NCI-H187 (cell line): Measurements from ENCODE around the gene INPP4B.

ENCODE experiments used
- DNase-seq, 2 experiments: peaks; one replicate each; lab custom pipeline; 2025; lab: John Stamatoyannopoulos, UW

The INPP4B gene

DNA sequence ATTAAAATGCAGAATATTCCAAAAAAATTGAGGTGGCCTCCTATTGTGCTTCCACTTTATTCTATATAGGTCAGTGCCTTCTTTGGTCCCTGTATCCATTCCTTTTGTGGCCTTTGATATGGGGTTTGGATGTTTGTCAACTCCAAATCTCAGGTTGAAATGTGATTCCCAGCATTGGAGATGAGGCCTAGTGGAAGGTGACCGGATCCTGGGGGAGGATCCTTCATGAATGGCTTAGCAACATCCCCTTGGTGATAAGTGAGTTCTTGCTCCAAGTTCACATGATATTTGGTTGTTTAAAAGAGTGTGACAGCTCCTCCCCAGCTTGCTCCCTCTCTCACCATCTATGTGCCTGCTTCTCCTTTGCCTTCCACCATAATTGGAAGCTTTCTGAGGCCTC lies 380.6 kb downstream of the INPP4B start:
- DNase-seq, result no peak

DNA sequence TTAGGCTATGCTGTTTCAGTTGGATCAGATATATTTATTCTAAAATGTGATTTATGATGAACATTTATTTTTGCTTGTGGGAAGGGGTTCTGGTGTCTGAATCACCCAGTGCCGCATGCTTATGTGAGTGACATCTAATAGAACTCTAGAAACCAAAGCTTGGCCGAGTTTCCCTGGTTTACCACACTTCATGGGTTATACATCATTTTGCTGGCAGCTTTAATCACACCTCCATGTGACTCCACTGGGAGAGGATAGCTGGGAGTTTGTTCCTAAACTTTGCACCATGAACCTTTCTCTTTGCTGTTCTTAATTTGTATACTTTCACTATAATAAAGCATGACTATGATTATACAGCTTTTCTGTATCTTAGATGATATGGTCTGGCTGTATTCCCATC lies 382.9 kb downstream of the INPP4B start:
- no peak for DNase-seq

DNA sequence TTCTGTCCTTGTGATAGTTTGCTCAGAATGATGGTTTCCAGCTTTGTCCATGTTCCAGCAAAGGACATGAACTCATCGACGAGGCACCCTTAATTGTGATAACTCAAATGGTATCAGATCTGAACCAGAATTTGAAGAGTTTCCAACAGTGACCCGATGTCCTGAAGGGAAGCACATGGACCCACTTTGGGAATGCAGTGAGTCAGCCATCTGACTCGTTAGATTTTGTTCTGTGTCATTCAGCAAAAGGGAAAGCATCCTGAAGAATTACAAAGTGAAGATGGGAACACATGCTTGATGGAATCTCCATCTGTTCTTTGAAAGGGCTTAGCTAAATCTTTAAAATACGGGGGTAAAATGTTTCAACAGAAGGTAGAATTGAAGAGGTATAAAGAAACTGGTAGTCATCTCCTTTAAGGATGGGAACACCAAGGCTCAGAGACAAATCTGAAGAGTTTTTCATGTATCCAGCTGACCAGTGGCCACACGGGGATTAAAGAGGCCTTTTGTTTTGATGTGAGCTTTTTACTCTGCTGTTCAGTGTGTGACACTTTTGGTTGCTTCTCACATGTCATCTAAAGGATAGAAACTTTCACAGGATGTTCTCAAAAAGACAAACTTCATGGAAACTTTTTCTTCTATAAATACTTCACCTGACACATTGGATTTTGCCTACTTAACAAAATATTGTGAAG lies 393.8 kb downstream of the INPP4B start:
- DNase-seq, result no peak

DNA sequence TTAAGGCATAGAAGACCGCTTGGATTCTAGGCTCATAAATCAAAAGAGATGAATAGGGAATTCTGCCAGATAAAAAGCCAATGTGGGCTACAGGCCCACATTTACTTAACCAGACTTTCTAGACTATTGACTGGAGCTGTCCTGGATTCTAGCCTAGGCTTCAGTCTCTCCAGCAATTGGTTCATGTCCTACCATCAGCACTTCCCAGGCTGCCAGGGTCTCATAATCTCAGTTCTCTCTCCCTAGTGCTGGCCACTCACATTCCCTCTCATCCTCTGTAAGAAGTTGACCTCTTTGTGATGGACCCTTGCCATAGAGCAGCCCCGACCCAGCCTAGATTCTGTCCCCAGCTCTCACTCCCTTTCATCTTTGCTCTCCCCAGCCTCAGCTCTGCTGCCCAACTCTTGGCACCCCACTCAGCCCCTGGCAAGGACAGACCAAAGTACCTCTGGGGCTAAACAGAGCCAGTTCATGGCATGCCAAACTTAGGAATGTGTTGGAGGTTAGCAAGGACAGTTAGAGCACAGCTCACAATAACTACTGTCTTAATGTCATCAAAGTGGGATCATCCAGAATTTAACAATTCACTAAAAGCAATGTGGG lies 396.2 kb downstream of the INPP4B start:
- DNase-seq, result no peak

DNA sequence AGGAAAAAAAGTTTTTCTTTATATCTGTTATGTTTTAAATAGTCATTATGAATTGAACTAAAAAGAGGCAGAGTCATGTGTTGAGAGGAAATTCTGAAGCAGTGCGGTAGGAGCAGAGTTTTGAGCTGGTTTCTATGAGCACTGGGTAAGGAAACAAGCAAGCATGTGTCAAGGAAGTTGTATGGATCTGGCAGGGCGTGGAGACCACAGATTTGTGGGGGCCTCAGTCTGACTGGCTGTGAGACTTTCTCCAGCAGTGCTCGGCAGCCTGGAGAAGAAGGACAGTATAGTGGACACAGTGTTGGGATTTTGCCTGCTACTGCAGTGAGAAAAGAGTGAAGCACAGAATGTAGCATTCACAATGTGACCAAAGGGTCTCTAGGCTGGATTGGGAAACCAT lies 399.1 kb downstream of the INPP4B start:
- DNase-seq, result no peak

DNA sequence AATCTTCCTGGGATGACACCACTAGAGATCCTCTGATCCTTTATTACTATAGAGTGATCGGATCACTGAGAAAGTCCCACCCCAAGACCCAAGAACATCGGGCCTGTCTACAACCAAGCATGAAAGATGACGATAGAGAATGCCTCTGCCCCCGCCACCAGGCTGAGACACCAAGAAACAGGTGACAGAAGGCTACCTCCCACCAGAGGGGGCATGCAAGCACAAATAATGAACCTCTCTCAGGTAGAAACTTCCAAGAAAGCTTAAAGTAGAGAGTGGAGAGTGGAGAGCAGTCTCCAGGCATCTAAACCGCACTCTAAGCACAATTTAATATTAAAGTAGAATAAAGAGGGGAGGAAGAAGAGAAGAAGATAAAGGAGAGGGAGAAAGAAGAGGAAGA lies 402.6 kb downstream of the INPP4B start:
- no peak for DNase-seq

DNA sequence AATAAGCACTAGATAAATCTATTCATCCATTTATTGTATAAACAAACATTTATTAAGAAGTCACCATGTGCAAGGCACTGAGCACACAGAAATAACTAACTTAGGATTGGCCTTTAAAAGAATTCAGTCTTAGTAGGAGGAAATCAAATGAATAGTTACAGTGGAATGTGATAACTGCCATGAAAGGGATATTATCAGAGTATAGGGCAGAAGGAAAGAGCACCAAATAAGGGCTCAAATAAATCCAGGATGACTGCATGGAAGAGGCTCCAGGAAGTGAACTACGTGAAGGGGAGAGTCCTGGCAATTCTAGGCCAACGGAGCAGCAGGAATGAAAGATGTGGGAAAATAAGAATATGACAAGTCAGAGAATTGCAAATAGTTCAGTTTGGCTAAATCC lies 406.0 kb downstream of the INPP4B start:
- DNase-seq, result no peak

DNA sequence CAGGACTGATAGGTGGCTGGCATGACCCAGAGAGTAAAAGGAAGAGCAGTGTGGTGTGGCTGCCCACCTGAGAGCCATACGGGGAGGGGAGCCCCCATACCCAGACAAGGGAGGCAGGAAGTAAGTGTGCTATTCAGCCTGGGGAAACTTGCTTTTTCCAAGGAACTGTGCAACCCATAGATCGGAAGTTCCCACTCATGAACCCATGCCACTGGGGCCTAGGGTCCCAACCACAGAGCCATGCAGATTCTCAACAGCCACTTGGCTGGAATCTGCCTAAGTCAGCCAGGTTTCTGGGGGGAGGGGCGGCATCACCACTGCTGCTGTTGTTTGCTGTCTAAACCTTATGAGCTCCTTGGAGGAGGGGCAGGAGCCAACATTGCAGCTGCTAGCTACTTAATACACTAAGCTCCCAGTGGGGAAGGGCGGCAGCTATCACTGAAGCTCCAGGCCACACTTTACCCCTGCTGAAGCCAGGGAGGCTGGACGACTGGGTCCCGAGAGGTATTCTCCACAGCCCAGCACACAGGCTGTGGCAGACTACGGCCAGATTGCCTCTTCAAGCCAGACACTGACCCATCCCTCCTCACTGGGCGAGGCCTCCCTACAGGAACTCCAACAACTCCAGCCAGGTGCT lies 410.4 kb downstream of the INPP4B start:
- no peak for DNase-seq

DNA sequence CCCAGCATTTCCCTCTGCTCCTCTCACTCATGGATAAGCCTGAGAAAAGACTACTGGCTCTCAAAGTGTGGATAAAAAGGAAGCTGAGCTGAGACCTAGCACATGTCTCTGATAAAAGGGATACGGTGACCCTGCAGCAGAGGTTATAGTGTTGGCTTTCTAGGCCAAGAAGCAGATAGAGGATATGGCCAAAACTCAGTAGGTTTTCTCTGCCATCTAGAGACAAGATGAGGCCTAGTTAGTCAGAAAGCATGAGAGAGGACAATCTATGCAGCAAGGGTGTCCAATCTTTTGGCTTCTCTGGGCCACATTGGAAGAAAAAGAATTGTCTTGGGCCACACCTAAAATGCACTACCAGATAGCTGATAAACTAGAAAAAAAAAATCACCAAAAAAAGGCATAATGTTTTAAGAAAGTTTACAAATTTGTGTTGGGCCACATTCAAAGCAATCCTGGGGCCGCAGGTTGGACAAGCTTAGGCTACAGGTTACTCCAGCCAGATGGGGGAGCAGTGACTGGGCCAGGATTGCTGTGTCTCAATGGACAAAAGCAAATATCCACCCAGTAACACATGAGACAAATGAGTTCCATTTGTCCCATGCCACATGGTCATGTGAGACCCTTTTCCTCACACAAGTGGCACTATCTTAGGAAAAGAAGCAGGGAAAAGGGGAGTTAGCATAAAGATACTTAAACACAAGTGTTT lies 411.4 kb downstream of the INPP4B start:
- DNase-seq, result no peak

DNA sequence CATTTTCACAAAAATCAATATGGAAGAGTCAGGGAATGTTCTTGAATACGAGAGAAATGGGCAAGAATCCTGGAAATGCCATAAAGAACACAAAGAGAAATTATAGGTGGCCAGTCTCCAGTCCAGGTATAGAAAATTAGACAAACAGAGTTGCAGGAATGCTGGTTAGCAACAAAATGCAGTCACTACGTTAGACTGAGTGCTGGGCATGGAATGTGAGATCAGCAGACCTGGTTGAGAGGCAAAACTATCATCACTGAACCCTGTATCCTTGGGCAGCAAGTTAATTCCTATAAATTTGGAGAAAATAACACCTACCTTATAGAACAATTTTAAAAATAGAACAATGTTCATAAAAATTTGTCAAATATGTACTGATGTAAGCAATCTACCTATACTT lies 417.4 kb downstream of the INPP4B start:
- no peak for DNase-seq

DNA sequence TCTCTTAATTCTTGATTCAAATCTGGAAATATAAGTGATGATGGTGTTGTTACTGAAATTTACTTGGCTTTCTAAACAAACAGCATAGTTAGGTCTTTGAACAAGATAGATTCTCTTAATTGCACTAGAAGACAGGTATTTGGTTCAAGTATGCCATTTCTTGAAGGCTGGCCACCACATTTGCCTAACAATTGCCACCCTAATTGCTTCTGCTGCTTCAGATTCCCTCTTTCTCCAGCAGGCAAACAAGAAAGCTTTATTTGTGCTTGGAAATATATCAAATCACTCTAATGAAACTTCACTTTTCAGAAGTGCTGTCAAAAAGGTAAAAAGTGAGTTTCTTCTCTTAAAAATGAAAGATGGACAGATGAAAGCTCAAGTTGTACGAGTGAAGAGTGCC lies 418.6 kb downstream of the INPP4B start:
- no peak for DNase-seq

DNA sequence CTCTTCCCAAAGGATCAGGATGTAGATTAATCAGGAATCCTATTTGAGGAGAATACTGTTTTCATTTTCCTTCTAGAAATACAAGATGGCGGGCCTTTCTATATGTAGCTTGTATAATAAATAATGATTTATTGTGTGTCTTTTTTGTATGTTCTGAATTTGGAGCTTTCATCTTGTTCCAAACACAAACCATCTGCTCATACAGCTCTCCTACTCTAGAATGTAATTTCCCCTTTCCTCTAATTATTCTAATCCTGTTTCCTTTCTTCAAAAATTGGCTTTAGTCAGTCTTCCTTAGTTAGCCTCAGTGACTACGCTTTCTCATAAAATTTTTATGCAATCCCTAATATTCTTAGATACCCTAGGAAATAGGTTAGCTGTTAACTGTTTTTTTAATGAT lies 422.2 kb downstream of the INPP4B start:
- DNase-seq, result no peak

DNA sequence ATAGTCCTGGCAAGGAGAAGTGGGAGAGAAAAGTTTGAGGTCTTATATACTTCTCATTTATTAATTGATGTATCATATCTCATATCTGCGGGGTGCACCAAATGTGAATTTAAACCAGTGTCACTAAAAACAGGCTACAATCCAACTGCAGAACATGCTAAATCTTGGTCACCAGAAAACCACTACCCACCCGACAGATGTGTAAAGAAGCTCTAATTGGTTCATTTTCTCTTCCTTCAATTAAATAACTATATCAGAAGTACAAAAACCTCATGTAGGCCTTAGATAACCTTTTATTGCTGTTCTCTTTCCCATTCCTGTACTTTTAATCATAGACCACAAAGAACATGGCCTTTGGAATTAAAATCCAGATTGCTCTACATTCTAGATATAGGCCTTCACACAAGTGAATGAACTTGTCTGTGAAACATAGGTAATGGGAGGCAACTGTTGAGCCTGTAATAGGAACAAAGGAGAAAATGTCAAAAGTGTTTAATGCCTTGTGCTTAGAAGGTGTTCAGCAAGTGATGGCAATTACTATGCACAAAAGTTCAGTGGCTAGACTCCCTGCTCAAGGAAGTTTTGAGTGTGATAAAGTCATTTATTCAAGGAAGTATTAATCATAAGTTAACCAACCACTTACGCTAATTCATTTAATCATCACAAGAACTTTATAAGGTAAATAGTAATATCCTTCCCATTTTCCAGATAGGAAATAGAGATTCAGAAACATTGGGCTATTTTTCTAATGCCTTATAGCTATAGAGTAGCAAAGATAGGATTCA lies 425.6 kb downstream of the INPP4B start:
- no peak for DNase-seq

DNA sequence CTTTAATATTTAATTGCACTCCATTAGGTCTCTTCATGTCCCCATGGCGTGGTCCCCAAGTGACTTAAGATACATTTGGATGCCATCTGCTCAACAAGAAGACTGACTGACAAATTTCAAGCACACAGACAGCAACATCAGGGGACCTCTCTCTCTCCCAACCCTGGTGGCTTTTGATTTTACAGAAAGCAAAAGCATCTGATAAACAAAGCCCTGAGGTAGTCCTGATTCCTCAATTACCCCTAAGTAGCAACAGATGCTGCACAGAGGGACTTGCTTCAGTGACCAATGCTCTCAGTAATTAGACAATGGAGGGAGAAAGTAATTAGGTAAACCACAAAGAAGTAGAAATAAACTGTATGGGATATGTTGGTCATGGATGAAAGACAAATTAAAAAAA lies 426.4 kb downstream of the INPP4B start:
- DNase-seq, result no peak

DNA sequence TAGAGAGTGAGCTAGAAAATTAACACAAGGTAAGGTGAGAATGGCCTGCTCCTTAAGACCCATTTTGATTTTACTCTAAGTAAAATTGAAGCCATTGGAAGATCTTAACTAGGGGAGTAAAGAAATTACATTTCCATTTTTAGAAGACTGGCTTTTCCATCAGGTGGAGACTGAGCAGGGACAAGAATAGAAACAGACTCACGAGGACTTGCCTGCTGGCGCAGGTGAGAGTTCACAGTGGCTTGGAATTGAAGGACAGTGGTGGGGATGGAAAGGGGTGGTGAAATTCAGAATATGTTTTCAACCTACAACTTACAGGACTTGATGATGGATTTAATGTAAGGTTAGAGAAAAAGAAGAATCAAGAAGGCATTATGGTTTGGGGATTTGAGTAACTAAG lies 427.4 kb downstream of the INPP4B start:
- DNase-seq, result no peak

DNA sequence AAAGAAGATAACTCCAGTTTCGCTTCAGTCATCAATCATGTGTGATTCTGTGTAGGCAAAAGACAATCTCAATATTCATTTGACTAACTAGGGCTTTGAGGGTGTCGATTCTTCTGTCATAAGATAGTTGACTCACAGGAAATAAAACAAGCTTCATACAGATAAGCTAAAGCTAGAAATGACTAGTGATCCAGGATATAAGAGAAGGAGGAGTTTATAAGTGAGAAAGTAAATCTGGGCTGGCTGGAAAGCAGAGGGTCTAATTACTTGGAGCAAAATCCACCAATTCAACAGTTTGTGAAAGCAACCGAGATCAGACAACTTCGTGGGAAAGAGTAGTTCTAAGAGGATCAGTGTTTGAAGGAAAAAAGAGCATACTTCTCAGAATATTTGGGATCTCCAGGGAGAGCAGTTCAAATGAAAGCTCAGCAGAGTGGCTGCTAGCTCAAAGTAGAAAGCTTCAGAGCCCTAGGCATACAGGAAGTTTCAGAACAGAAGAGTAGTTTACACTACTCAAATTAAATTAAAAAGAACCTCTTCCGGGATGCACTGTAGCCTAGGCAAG lies 429.3 kb downstream of the INPP4B start:
- no peak for DNase-seq

DNA sequence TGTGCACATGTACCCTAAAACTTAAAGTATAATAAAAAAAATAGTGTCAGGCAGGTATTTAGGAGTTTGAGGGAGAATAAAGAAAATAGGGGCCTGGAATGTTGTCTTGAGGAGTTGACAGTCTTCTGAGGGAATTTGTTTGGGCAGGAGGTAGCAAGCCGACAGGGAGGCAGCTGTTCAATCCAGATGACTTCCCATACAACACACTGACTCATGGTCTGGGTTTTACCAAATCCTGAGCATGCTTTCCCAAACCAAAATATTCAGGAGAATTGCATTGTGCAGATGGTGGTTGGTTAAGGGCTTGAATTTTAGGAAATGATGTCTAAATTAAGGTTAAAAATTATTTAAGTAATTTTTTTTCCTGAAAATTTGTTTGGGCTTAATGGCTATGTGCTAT lies 430.0 kb downstream of the INPP4B start:
- DNase-seq, result no peak

DNA sequence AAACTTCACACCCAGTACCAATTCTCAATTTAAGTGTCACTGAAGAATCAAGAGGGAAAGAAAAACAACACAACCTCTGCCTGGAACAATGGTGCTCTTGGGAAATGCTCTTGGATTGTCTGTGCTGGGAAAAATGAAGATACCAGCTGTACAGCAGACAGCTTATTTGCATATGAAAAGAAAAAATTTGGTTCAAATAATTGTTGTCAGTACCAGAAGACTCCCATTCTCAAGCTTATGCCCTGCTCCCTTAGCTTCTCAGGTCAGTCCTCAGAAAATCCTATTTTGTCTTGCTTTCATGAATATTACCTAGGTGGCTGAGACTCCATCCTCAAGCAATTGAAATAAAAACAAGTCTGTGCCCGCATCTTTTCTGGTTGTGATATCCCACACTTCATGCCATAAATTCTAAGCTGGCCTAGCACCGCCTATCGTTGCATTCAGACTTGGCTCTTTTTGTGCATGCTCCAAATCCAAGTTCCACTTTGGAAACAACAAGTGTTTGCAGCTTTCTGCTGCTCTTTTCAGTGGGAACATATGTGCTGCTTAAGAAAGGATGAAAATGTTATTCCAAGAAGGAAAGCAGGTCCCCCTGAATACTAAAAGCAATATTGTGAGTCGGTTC lies 431.6 kb downstream of the INPP4B start:
- DNase-seq, result no peak

DNA sequence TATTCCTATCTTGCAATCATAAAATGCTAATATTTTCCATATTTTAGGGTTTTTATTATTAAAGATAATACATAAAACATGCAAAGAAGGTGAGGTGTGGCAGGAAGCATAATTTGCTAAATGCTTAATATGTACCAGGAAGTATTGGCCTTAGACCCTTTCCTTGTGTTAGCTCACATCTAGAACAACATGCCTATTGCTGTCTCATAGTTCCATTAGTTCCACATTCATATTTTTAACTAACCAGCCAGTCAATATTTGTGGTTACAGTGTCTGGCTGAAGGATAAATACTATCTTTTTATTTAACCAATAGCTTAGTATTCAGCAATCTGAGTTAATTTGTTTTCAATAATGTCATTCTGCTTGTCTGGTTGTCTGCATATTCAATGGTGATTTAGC lies 432.6 kb downstream of the INPP4B start:
- no peak for DNase-seq

DNA sequence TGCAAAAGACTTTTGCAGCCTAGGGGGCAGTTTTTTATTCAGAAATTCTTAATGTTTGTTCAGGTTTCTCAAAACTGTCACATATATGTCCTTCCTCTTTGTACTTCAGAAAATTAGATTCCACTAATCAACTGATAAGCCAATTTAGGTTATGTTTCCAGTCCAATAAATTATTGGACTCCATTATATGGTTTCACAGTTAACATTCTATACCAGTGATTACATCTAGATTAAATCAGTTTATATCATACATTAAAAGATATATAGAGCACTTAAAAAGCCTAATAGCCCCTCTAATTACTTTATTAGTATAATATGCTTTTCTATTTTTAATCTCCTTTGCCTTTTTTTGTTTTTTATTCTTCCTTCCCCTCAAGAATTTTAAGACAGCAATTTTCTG lies 434.1 kb downstream of the INPP4B start:
- no peak for DNase-seq

DNA sequence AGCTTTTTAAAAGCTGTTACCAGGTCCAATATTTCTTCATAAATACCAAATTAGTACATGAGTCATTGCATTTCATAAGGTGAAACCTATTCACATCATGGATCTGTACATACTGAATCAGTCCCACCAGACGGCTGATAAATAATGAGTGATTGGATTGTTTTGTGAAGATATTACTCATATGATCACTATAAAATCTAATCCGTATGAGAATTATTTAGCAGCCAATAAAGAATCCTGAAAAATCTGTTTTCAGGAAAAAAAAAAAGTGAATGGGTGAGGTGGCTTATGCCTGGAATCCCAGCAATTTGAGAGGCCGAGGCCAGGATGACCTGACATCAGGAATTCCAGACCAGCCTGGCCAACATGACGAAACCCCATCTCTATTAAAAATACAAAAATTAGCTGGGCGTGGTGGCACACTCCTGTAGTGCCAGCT lies 438.1 kb downstream of the INPP4B start:
- no peak for DNase-seq
